Measurements from ENCODE around the gene STX4.

Gene STX4

GRCh38 chr16:31001507-31002249 lies 31.7 kb upstream of the STX4 start:
- Histone ChIP-seq H3K9ac (ENCODE audit: low read depth, low read length) (no peak overlapping the region), H3K36me3 (ENCODE audit: control insufficient read depth, insufficient read depth, low read length) (no peaks in the 10 kb centered on the region), H3K9me3 (ENCODE audit: control insufficient read depth, insufficient read depth, low read length) (no peaks in the 10 kb centered on the region), H3K27ac (ENCODE audit: low read depth, low read length) (no peak overlapping the region), H3K4me3 (ENCODE audit: low read depth, low read length) (no peak overlapping the region), H3K27me3 (ENCODE audit: control insufficient read depth, insufficient read depth, low read length) (no peaks in the 10 kb centered on the region; the same call in 1 of the 2 replicates), H3K4me1 (ENCODE audit: control insufficient read depth, insufficient read depth, low read length) (peaks cover 13% of the 10 kb centered on the region)

GRCh38 chr16:31002250-31002700 lies 31.1 kb upstream of the STX4 start:
- Histone ChIP-seq H3K27ac (ENCODE audit: low read depth, low read length) (no peak overlapping the region), H3K9me3 (ENCODE audit: control insufficient read depth, insufficient read depth, low read length) (no peaks in the 10 kb centered on the region), H3K4me1 (ENCODE audit: control insufficient read depth, insufficient read depth, low read length) (peaks cover 13% of the 10 kb centered on the region), H3K4me3 (ENCODE audit: low read depth, low read length) (no peak overlapping the region), H3K27me3 (ENCODE audit: control insufficient read depth, insufficient read depth, low read length) (no peaks in the 10 kb centered on the region; the same call in 1 of the 2 replicates), H3K9ac (ENCODE audit: low read depth, low read length) (no peak overlapping the region), H3K36me3 (ENCODE audit: control insufficient read depth, insufficient read depth, low read length) (no peaks in the 10 kb centered on the region)

GRCh38 chr16:31002862-31003341 lies 30.5 kb upstream of the STX4 start:
- H3K27ac ChIP-seq (ENCODE audit: low read depth, low read length): no peak overlapping the region
- H3K4me3 ChIP-seq (ENCODE audit: low read depth, low read length): no peak overlapping the region
- H3K36me3 ChIP-seq (ENCODE audit: control insufficient read depth, insufficient read depth, low read length): no peaks in the 10 kb centered on the region
- H3K27me3 ChIP-seq (ENCODE audit: control insufficient read depth, insufficient read depth, low read length): no peaks in the 10 kb centered on the region; the same call in 1 of the 2 replicates
- no peak overlapping the region for H3K9ac ChIP-seq (ENCODE audit: low read depth, low read length)
- H3K4me1 ChIP-seq (ENCODE audit: control insufficient read depth, insufficient read depth, low read length): peaks cover 9% of the 10 kb centered on the region
- H3K9me3 ChIP-seq (ENCODE audit: control insufficient read depth, insufficient read depth, low read length): no peaks in the 10 kb centered on the region

- H3K4me1 ChIP-seq (ENCODE audit: control insufficient read depth, insufficient read depth, low read length): 0 out of 2 replicates have a peak, but pooled peaks cover under 1% of the 10 kb centered on the region
- no peak overlapping the region for H3K9ac ChIP-seq (ENCODE audit: low read depth, low read length)
- H3K9me3 ChIP-seq (ENCODE audit: control insufficient read depth, insufficient read depth, low read length): no peaks in the 10 kb centered on the region
- no peak overlapping the region for H3K4me3 ChIP-seq (ENCODE audit: low read depth, low read length)
- no peak overlapping the region for H3K27ac ChIP-seq (ENCODE audit: low read depth, low read length)
- no peaks in the 10 kb centered on the region for H3K36me3 ChIP-seq (ENCODE audit: control insufficient read depth, insufficient read depth, low read length)
- no peaks in the 10 kb centered on the region for H3K27me3 ChIP-seq (ENCODE audit: control insufficient read depth, insufficient read depth, low read length)
Observed at GRCh38 chr16:31003744-31004143, 29.6 kb upstream of the STX4 start.

GRCh38 chr16:31004658-31005057 lies 28.7 kb upstream of the STX4 start:
- H3K4me3 ChIP-seq (ENCODE audit: low read depth, low read length): no peak overlapping the region
- H3K4me1 ChIP-seq (ENCODE audit: control insufficient read depth, insufficient read depth, low read length): peaks cover 7% of the 10 kb centered on the region
- H3K36me3 ChIP-seq (ENCODE audit: control insufficient read depth, insufficient read depth, low read length): no peaks in the 10 kb centered on the region
- H3K27ac ChIP-seq (ENCODE audit: low read depth, low read length): no peak overlapping the region
- H3K9me3 ChIP-seq (ENCODE audit: control insufficient read depth, insufficient read depth, low read length): no peaks in the 10 kb centered on the region
- H3K9ac ChIP-seq (ENCODE audit: low read depth, low read length): no peak overlapping the region
- H3K27me3 ChIP-seq (ENCODE audit: control insufficient read depth, insufficient read depth, low read length): no peaks in the 10 kb centered on the region

GRCh38 chr16:31005350-31006085 lies 27.8 kb upstream of the STX4 start:
- no peaks in the 10 kb centered on the region for H3K9me3 ChIP-seq (ENCODE audit: control insufficient read depth, insufficient read depth, low read length)
- no peak overlapping the region for H3K27ac ChIP-seq (ENCODE audit: low read depth, low read length)
- no peaks in the 10 kb centered on the region for H3K27me3 ChIP-seq (ENCODE audit: control insufficient read depth, insufficient read depth, low read length)
- H3K9ac ChIP-seq (ENCODE audit: low read depth, low read length): no peak overlapping the region
- no peak overlapping the region for H3K4me3 ChIP-seq (ENCODE audit: low read depth, low read length)
- peaks cover 11% of the 10 kb centered on the region for H3K4me1 ChIP-seq (ENCODE audit: control insufficient read depth, insufficient read depth, low read length)
- no peaks in the 10 kb centered on the region for H3K36me3 ChIP-seq (ENCODE audit: control insufficient read depth, insufficient read depth, low read length)

GRCh38 chr16:31006086-31006385 lies 27.3 kb upstream of the STX4 start:
- H3K4me1 ChIP-seq (ENCODE audit: control insufficient read depth, insufficient read depth, low read length): peaks cover 13% of the 10 kb centered on the region
- H3K4me3 ChIP-seq (ENCODE audit: low read depth, low read length): no peak overlapping the region
- H3K27me3 ChIP-seq (ENCODE audit: control insufficient read depth, insufficient read depth, low read length): no peaks in the 10 kb centered on the region
- no peak overlapping the region for H3K9ac ChIP-seq (ENCODE audit: low read depth, low read length)
- no peaks in the 10 kb centered on the region for H3K36me3 ChIP-seq (ENCODE audit: control insufficient read depth, insufficient read depth, low read length)
- H3K9me3 ChIP-seq (ENCODE audit: control insufficient read depth, insufficient read depth, low read length): no peaks in the 10 kb centered on the region
- no peak overlapping the region for H3K27ac ChIP-seq (ENCODE audit: low read depth, low read length)

- Histone ChIP-seq H3K4me1 (ENCODE audit: control insufficient read depth, insufficient read depth, low read length) (peaks cover 13% of the 10 kb centered on the region), H3K27me3 (ENCODE audit: control insufficient read depth, insufficient read depth, low read length) (no peaks in the 10 kb centered on the region), H3K9ac (ENCODE audit: low read depth, low read length) (no peak overlapping the region), H3K9me3 (ENCODE audit: control insufficient read depth, insufficient read depth, low read length) (no peaks in the 10 kb centered on the region), H3K4me3 (ENCODE audit: low read depth, low read length) (no peak overlapping the region), H3K27ac (ENCODE audit: low read depth, low read length) (no peak overlapping the region), H3K36me3 (ENCODE audit: control insufficient read depth, insufficient read depth, low read length) (no peaks in the 10 kb centered on the region)
Observed at GRCh38 chr16:31006589-31006988, 26.8 kb upstream of the STX4 start.

- Histone ChIP-seq H3K9me3 (ENCODE audit: control insufficient read depth, insufficient read depth, low read length) (no peaks in the 10 kb centered on the region), H3K27ac (ENCODE audit: low read depth, low read length) (no peak overlapping the region), H3K36me3 (ENCODE audit: control insufficient read depth, insufficient read depth, low read length) (no peaks in the 10 kb centered on the region), H3K9ac (ENCODE audit: low read depth, low read length) (no peak overlapping the region), H3K4me3 (ENCODE audit: low read depth, low read length) (no peak overlapping the region), H3K4me1 (ENCODE audit: control insufficient read depth, insufficient read depth, low read length) (peaks cover 13% of the 10 kb centered on the region), H3K27me3 (ENCODE audit: control insufficient read depth, insufficient read depth, low read length) (peaks cover 5% of the 10 kb centered on the region; the same call in 1 of the 2 replicates)
Observed at GRCh38 chr16:31007684-31008083, 25.7 kb upstream of the STX4 start.

GRCh38 chr16:31008149-31008548 lies 25.2 kb upstream of the STX4 start:
- Histone ChIP-seq H3K27me3 (ENCODE audit: control insufficient read depth, insufficient read depth, low read length) (peaks cover 5% of the 10 kb centered on the region; the same call in 1 of the 2 replicates), H3K36me3 (ENCODE audit: control insufficient read depth, insufficient read depth, low read length) (no peaks in the 10 kb centered on the region), H3K9ac (ENCODE audit: low read depth, low read length) (no peak overlapping the region), H3K9me3 (ENCODE audit: control insufficient read depth, insufficient read depth, low read length) (no peaks in the 10 kb centered on the region), H3K4me3 (ENCODE audit: low read depth, low read length) (no peak overlapping the region), H3K27ac (ENCODE audit: low read depth, low read length) (no peak overlapping the region), H3K4me1 (ENCODE audit: control insufficient read depth, insufficient read depth, low read length) (peaks cover 13% of the 10 kb centered on the region)

- H3K9me3 ChIP-seq (ENCODE audit: control insufficient read depth, insufficient read depth, low read length): no peaks in the 10 kb centered on the region
- H3K27me3 ChIP-seq (ENCODE audit: control insufficient read depth, insufficient read depth, low read length): peaks cover 5% of the 10 kb centered on the region; the same call in 1 of the 2 replicates
- no peak overlapping the region for H3K27ac ChIP-seq (ENCODE audit: low read depth, low read length)
- no peaks in the 10 kb centered on the region for H3K36me3 ChIP-seq (ENCODE audit: control insufficient read depth, insufficient read depth, low read length)
- peaks cover 13% of the 10 kb centered on the region for H3K4me1 ChIP-seq (ENCODE audit: control insufficient read depth, insufficient read depth, low read length)
- no peak overlapping the region for H3K9ac ChIP-seq (ENCODE audit: low read depth, low read length)
- H3K4me3 ChIP-seq (ENCODE audit: low read depth, low read length): no peak overlapping the region
Observed at GRCh38 chr16:31008551-31008950, 24.8 kb upstream of the STX4 start.
